WERI-Rb-1 (cell line): Measurements from ENCODE around the gene ATG13.

Experiments used
- DNase-seq: peaks from one replicate; pipeline ENCODE4 v3.0.0-alpha.2; 2020
- H3K27ac ChIP-seq: fragments of 250-450 bp; sonication (Bioruptor Pico); 2 replicates; pipeline ENCODE4 v1.5.1; 2020; ENCODE audit warnings: mild to moderate bottlenecking, moderate library complexity
- H3K27me3 ChIP-seq: fragments of 250-450 bp; sonication (Bioruptor Pico); 2 replicates; pipeline ENCODE4 v1.5.1; 2021; ENCODE audit warnings: mild to moderate bottlenecking, low read depth, moderate library complexity; ENCODE audit not compliant: insufficient read depth, severe bottlenecking
- H3K36me3 ChIP-seq: fragments of 250-450 bp; sonication (Bioruptor Pico); 2 replicates; pipeline ENCODE4 v1.5.1; 2020; ENCODE audit warnings: mild to moderate bottlenecking, moderate library complexity
- H3K4me3 ChIP-seq: 2 replicates; pipeline ENCODE4 v1.5.1; 2011; ENCODE audit warnings: low read depth, mild to moderate bottlenecking, control low read depth, low read length
- H3K9me3 ChIP-seq: fragments of 250-450 bp; sonication (Bioruptor Pico); 2 replicates; pipeline ENCODE4 v1.5.1; 2021; ENCODE audit warnings: mild to moderate bottlenecking, moderate library complexity; ENCODE audit not compliant: severe bottlenecking
- TF ChIP-seq, protein P1 (sequence below): IDR thresholded peaks from 2 replicates; pipeline ENCODE4 v1.5.1; 2011; ENCODE audit warnings: low read depth, mild to moderate bottlenecking, control low read depth, inconsistent platforms, low read length

ATG13 gene

DNA sequence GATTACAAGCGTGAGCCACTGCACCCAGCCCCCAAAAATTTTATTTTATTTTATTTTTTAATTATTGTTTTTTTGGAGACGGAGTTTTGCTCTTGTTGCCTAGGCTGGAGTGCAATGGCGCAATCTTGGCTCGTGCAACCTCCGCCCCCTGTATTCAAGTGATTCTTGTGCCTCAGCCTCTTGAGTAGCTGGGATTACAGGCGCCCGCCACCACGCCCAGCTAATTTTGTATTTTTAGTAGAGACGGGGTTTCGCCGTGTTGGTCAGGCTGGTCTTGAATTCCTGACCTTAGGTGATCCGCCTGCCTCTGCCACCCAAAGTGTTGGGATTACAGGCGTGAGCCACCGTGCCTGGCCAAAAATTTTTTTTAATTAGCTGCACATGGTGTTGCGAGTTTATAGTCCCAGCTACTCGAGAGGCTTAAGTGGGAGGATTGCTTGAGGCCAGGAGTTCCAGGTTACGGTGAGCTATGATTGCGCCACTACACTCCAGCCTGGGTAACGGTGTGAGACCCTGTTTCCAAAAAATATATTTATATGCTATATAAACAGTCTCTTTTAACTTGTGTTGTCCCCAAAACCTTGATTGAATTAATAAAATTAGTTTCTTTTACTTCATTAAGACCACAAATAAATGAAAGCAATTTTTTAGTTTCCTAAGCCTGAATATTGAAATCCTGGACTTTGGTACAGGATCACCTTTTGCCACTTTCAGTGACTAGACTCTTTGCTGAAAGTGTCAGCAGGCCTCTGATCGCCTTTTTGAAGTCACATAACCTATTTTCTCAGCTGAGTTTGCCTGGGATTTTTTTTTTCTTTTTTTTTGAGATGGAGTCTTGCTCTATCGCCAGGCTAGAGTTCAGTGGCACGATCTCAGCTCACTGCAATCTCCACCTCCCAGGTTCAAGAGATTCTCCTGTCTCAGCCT is 16.2 kb downstream of the ATG13 start:
- DNase-seq: no peak
- Histone ChIP-seq H3K4me3 (no peak overlapping the region), H3K36me3 (peaks cover 20% of the 10 kb centered on the region), H3K9me3 (no peaks in the 10 kb centered on the region), H3K27ac (no peak overlapping the region), H3K27me3 (no peaks in the 10 kb centered on the region)
- TF ChIP-seq, protein P1, sequence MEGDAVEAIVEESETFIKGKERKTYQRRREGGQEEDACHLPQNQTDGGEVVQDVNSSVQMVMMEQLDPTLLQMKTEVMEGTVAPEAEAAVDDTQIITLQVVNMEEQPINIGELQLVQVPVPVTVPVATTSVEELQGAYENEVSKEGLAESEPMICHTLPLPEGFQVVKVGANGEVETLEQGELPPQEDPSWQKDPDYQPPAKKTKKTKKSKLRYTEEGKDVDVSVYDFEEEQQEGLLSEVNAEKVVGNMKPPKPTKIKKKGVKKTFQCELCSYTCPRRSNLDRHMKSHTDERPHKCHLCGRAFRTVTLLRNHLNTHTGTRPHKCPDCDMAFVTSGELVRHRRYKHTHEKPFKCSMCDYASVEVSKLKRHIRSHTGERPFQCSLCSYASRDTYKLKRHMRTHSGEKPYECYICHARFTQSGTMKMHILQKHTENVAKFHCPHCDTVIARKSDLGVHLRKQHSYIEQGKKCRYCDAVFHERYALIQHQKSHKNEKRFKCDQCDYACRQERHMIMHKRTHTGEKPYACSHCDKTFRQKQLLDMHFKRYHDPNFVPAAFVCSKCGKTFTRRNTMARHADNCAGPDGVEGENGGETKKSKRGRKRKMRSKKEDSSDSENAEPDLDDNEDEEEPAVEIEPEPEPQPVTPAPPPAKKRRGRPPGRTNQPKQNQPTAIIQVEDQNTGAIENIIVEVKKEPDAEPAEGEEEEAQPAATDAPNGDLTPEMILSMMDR: no peak

DNA sequence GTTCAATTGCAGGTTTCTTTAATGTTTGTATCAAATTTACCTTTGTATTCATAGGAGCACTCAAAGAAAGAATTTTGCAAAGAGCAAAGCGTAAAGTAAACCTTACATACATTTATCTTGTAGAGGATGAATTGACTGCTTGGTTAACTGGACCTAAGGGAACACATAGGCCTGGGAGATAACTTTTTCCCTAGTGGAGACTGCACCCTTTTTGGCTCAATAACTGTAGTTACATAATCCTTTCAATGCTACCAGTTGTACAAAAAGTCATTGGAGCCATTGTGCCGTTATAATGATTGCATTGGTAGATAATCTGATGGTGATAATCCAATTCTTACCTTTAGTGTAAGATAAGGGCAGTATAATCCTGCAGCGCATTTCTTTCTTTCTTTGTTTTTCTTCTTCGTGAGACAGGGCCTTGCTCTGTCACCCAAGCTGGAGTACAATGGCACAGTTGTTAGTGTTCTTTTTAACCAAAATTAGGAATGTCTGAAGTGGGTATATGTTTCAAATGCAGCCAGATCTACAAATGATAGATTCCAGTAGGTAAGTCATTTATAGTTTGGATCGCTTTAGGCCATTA is 18.3 kb downstream of the ATG13 start:
- H3K4me3 ChIP-seq: no peak overlapping the region
- TF ChIP-seq, protein P1: no peak
- H3K36me3 ChIP-seq: peaks cover 21% of the 10 kb centered on the region
- H3K27ac ChIP-seq: no peak overlapping the region
- H3K9me3 ChIP-seq: no peaks in the 10 kb centered on the region
- H3K27me3 ChIP-seq: no peaks in the 10 kb centered on the region
- DNase-seq: no peak

DNA sequence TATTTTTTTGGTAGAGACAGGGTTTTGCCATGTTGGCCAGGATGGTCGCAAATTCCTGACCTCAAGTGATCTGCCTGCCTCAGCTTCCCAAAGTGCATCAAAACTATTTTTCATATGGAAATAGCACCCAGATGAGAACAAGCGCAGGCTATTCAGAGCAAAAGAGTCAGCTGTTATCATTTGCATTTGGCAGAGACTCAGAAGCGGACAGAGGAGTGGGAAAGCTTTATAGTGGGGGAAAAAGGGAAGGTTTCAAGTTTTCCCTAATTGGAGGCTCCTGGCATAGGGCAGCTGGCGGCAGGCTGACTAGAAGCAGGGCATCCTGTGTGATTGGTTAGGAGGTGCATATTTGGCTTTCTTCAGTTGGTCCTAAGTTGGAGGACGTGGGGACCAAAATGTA is 20.2 kb downstream of the ATG13 start:
- H3K4me3 ChIP-seq: no peak overlapping the region
- DNase-seq: no peak
- H3K9me3 ChIP-seq: no peaks in the 10 kb centered on the region
- H3K27ac ChIP-seq: no peak overlapping the region
- TF ChIP-seq, protein P1: no peak
- H3K27me3 ChIP-seq: no peaks in the 10 kb centered on the region
- H3K36me3 ChIP-seq: peaks cover 14% of the 10 kb centered on the region

DNA sequence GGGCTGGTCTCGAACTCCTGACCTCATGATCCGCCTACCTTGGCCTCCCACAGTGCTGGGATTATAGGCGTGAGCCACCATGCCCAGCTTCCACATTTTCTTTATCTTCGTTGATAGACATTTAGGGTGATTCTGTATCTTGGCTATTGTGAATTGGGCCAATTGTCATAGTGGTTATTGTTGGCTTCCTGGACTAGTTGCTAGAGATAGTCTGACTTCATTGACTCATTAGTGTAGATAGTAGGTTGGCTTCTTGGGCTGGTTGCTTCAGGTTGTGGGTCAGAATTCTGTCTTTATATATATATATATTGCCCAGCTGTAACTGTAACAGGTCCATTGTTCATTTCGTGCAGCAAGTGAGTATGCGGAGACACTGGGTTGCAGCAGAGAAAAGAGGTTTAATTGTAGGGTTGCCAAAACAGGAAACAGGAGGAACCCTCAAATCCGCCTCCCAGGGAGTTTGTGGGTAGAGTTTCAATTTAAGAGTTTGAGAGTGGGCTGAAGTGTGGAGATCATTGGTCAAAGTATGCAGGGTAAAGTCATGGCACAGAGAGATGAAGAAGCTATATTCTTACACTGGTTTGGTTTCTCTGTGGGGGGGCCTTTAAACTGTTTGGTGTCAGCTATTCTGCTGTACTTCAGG is 22.0 kb downstream of the ATG13 start:
- Histone ChIP-seq H3K9me3 (no peaks in the 10 kb centered on the region), H3K27ac (no peak overlapping the region), H3K36me3 (peaks cover 16% of the 10 kb centered on the region), H3K4me3 (no peak overlapping the region), H3K27me3 (no peaks in the 10 kb centered on the region)
- DNase-seq: no peak
- TF ChIP-seq, protein P1: no peak

DNA sequence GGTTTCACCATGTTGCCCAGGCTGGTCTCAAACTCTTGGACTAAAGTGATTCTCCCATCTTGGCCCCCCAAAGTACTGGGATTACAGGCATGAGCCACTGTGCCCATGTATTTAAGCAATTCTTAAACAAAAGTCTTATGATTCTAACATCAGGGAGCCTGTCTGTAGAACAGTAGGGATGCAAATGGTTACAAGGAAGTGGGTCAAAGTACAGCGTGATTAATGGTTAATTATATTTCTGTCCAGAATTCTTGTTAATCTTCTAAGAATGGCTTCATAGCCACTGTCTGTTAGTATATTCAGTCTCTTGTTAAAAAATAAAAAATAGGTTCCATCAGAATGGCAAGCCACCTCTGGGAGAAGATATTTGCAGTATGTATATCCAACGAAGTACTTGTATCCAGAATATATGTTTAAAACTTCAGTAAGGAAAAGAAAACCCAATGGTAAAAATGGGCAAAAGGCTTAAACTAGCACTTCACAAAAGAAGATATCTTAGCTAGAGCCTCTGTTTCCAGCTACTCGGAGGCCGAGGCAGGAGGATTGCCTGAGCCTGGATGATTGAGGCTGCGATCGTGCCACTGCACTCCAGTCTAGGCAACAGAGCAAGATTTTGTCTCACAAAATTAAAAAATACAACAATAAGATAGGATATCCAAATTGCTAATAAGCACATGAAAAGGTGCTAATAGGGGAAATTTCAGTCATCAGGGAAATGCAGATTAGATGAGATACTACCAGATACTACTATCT is 22.9 kb downstream of the ATG13 start:
- Histone ChIP-seq H3K36me3 (peaks cover 16% of the 10 kb centered on the region), H3K9me3 (no peaks in the 10 kb centered on the region), H3K27ac (no peak overlapping the region), H3K4me3 (no peak overlapping the region), H3K27me3 (no peaks in the 10 kb centered on the region)
- no peak for DNase-seq
- TF ChIP-seq, protein P1: no peak
